Measurements from ENCODE around the gene HTD2. TPM values are rescaled to one million over a fixed set of nuclear protein-coding genes. Genes with fewer than 3 reads are reported as not detected.

The HTD2 gene
- total RNA-seq, 4 donors from 2014 or later = 10.6 to 15.1 (median 13.7) TPM

DNA sequence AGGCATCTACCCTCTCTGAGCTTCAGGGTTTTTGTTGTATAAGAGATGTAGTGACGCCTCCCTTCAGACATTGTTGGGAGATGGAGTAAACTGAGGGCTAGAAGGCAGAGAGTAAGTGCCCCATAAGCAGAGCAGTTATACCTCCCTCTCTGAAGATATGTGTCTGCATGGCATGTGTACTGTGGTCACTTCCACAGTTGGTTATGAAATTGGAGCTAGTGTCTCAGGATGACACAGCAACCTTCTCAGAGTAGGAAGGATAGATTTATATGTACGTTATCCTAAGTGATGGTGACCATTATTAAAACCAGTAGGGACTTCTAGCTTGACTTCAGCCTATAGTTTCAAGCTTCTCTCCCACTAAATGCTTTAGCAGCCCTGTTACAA, 44.3 kb downstream of the HTD2 start:
- Histone ChIP-seq H3K4me1 (peaks cover 0 to 23% (median 6%) of the 10 kb centered on the region in 4 donors), H3K27me3 (no peaks in the 10 kb centered on the region), H3K9me3 (no peaks in the 10 kb centered on the region), H3K27ac (peak overlapping the region in 1 of 4 donors; percentile 42), H3K4me3 (no peak overlapping the region), H3K36me3 (no peaks in the 10 kb centered on the region)
- no peak for DNase-seq (ENCODE audit: low spot score in 2 of 2)
- 85% methylated on average over 2 of the region's 2 CpGs for WGBS, 2 donors
- TF ChIP-seq, protein P1, sequence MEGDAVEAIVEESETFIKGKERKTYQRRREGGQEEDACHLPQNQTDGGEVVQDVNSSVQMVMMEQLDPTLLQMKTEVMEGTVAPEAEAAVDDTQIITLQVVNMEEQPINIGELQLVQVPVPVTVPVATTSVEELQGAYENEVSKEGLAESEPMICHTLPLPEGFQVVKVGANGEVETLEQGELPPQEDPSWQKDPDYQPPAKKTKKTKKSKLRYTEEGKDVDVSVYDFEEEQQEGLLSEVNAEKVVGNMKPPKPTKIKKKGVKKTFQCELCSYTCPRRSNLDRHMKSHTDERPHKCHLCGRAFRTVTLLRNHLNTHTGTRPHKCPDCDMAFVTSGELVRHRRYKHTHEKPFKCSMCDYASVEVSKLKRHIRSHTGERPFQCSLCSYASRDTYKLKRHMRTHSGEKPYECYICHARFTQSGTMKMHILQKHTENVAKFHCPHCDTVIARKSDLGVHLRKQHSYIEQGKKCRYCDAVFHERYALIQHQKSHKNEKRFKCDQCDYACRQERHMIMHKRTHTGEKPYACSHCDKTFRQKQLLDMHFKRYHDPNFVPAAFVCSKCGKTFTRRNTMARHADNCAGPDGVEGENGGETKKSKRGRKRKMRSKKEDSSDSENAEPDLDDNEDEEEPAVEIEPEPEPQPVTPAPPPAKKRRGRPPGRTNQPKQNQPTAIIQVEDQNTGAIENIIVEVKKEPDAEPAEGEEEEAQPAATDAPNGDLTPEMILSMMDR (IDR thresholded peaks at IDR 0.05) = no peak
- TF ChIP-seq POLR2A (IDR thresholded peaks at IDR 0.05) (no peak), EP300 (IDR thresholded peaks at IDR 0.05) (no peak)

DNA sequence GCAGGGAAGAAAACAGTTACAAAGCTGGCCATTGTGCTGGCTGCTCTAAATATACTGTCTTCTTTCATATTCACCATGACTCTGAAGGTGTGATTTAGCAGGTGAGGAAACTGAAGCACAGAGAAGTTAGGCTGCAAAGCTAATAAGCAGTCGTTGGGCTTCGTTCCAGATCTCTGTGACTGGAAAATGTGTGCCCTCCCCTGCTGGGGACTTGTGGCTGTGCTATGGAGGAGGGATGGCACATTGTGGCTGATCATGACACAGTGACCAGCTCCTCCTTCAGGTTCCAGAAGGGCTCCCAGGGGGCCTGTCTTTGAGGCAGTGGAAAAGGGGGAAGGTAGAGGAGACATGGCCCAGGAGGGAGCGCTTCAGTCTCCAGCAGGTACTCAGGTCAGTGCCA, 45.6 kb downstream of the HTD2 start:
- H3K4me3 ChIP-seq = no peak overlapping the region
- DNase-seq (ENCODE audit: low spot score in 2 of 2) = no peak
- no peaks in the 10 kb centered on the region for H3K36me3 ChIP-seq
- H3K27ac ChIP-seq = no peak overlapping the region
- H3K27me3 ChIP-seq = no peaks in the 10 kb centered on the region
- 69 to 87% methylated on average over 3 of the region's 3 CpGs for WGBS, 2 donors
- peaks cover 0 to 30% (median 9%) of the 10 kb centered on the region in 4 donors for H3K4me1 ChIP-seq
- TF ChIP-seq, protein P1 (IDR thresholded peaks at IDR 0.05) = no peak
- TF ChIP-seq EP300 (IDR thresholded peaks at IDR 0.05) (no peak), POLR2A (IDR thresholded peaks at IDR 0.05) (no peak)
- no peaks in the 10 kb centered on the region for H3K9me3 ChIP-seq

DNA sequence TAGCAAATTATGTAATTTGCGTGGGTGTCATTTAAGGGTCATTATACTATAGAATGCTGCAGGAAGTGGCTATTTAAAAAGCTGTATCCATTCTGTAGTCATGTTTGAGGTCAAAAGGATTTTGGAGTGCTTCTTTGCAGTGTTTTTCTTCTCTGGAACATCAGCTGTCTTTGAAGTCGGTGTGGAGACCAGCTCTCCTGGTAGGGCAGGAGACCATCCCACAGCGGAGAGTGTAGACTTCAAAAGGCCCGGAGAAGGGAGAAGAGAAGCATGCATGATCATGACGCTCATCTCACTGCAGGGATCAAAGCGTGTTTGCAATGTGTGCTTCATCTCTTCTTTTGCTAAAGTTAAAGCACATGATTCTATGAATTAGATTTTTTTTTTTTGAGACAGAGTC, 46.3 kb downstream of the HTD2 start:
- Histone ChIP-seq H3K4me3 (no peak overlapping the region), H3K36me3 (no peaks in the 10 kb centered on the region), H3K4me1 (peaks cover 0 to 30% (median 9%) of the 10 kb centered on the region in 4 donors), H3K27ac (no peak overlapping the region), H3K9me3 (no peaks in the 10 kb centered on the region), H3K27me3 (no peaks in the 10 kb centered on the region)
- DNase-seq (ENCODE audit: low spot score in 2 of 2) = no peak
- TF ChIP-seq POLR2A (IDR thresholded peaks at IDR 0.05) (no peak), EP300 (IDR thresholded peaks at IDR 0.05) (no peak)
- TF ChIP-seq, protein P1 (IDR thresholded peaks at IDR 0.05) = no peak
- WGBS, 2 donors = 70 to 74% methylated on average over 6 of the region's 6 CpGs

DNA sequence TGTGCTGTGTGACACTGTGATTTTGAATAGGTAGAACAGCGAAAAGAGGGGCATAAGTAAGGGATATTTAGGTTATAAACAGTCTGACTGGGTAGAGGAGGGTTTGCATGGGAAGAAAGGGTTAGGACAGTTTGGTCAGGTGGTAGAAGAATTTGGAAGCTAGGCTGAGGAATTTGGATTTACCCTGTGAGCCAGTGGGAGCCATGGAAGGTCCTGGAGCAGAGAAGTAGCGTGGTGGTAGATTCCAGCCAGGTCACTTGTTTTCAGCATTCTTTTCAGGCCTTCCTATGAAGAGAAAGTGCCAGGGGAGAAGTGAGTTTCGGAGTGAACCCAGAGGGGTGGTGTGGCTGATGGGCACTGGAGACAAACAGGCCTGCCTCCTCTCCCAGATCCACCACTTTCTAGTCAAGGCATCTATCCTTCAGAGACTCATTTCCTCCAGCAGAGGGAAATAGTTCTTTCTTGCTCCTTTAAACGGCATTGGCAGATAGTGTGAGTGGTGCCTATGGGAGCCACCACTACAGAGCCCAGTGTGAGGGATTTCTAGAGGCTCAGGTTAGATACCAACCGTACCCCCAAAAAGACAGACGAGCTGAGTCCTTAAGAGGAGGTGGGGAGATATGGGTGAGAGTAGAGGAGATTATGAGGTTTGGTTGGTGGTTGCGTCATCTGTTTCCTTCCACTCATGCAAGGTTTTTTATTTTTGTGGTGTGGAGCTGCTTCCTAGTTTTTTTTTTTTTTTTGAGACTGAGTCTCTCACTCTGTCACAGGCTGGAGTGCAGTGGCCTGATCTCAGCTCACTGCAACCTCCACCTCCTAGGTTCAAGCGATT, 47.6 kb downstream of the HTD2 start:
- peak overlapping the region in 1 of 4 donors; percentile 28 for H3K27ac ChIP-seq
- no peak overlapping the region for H3K4me3 ChIP-seq
- 80 to 83% methylated on average over 8 of the region's 8 CpGs for WGBS, 2 donors
- no peak for TF ChIP-seq EP300 (IDR thresholded peaks at IDR 0.05)
- TF ChIP-seq, protein P1 (IDR thresholded peaks at IDR 0.05) = no peak
- no peak for TF ChIP-seq POLR2A (IDR thresholded peaks at IDR 0.05)
- H3K4me1 ChIP-seq = peaks cover 0 to 30% (median 9%) of the 10 kb centered on the region in 4 donors
- no peaks in the 10 kb centered on the region for H3K36me3 ChIP-seq
- no peak for DNase-seq (ENCODE audit: low spot score in 2 of 2)
- no peaks in the 10 kb centered on the region for H3K9me3 ChIP-seq
- no peaks in the 10 kb centered on the region for H3K27me3 ChIP-seq

DNA sequence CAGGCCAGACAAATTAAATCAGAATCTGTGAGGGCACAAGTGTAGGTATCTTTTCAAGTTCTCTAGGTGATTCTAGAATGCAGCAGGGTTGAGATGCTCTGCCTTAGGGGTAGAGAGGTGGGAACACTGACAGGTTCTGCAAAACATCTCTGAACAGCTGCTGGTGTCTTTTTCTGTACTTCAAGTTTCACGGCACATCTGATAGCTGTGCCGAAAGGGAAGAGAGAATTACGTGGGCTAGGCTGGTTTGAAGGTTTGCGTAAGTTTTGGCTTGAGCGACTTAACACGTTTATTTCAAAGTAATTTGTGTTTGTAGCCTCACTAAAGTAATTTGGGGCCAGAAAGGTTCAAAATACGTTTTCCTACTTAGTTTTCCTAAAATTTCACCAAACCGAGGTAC, 48.9 kb downstream of the HTD2 start:
- H3K4me3 ChIP-seq = no peak overlapping the region
- no peak overlapping the region for H3K27ac ChIP-seq
- no peaks in the 10 kb centered on the region for H3K9me3 ChIP-seq
- no peak for TF ChIP-seq EP300 (IDR thresholded peaks at IDR 0.05)
- TF ChIP-seq, protein P1 (IDR thresholded peaks at IDR 0.05) = no peak
- no peak for TF ChIP-seq POLR2A (IDR thresholded peaks at IDR 0.05)
- DNase-seq (ENCODE audit: low spot score in 2 of 2) = no peak
- H3K27me3 ChIP-seq = no peaks in the 10 kb centered on the region
- H3K36me3 ChIP-seq = no peaks in the 10 kb centered on the region
- WGBS, 2 donors = 84 to 87% methylated on average over 8 of the region's 8 CpGs
- peaks cover 0 to 27% (median 9%) of the 10 kb centered on the region in 4 donors for H3K4me1 ChIP-seq
